PC-3 (cell line): ENCODE results near the gene ADK.
A peak's percentile ranks its signal among the peaks of the same experiment; 100 is the strongest.

ENCODE experiments used
- EZH2 ChIP-seq: fragments of 300-600 bp; sonication (generic); IDR thresholded peaks from one replicate; pipeline ENCODE4 v1.6.1; 2017; ENCODE audit warnings: antibody characterized with exemption, mild to moderate bottlenecking, low read length; ENCODE audit not compliant: unreplicated experiment
- EZH2phosphoT487 ChIP-seq: fragments of 300-600 bp; sonication (generic); IDR thresholded peaks from 2 replicates; pipeline ENCODE4 v1.6.1; 2018; ENCODE audit warnings: mild to moderate bottlenecking, antibody characterized with exemption, low read length, borderline replicate concordance
- TF ChIP-seq, protein P1 (sequence below): fragments of 300-600 bp; sonication (generic); conservative IDR thresholded peaks from 2 replicates; pipeline ENCODE4 v1.5.1; 2017; ENCODE audit warnings: antibody characterized with exemption, low read depth, mild to moderate bottlenecking, low read length

DNA sequence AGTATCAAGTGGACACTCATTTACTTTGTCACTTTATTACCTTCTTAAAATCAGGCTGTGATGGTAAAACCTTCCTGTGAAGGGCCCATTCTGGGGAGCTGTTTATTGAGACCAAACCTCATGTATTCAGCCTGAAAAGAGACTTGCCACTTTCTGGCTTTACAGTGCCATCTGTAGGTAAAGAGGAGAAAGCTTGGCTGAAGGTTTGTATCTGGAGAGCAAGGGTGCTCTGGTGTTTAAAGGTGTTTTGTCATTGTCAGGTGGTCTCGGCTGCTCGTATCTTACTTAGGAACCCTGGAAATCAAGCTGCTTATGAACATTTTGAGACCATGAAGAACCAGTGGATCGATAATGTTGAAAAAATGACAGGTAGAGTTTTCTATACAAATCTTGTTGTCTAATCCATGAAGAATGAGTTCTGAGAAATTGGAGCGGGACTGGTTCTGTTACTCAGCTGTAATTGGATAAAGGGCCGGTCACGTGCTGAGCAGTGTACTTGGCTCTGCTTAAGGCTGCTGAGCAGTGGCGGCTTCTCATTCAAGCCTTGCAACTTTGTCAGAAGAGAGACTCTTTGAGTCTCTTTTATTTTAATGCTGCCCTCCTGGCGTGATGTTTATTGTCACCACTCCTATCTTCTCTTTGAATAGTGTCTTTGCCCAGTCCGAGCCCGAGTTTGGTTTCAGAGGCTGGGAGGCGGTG lies 47.3 kb upstream of the ADK start:
- TF ChIP-seq, protein P1, sequence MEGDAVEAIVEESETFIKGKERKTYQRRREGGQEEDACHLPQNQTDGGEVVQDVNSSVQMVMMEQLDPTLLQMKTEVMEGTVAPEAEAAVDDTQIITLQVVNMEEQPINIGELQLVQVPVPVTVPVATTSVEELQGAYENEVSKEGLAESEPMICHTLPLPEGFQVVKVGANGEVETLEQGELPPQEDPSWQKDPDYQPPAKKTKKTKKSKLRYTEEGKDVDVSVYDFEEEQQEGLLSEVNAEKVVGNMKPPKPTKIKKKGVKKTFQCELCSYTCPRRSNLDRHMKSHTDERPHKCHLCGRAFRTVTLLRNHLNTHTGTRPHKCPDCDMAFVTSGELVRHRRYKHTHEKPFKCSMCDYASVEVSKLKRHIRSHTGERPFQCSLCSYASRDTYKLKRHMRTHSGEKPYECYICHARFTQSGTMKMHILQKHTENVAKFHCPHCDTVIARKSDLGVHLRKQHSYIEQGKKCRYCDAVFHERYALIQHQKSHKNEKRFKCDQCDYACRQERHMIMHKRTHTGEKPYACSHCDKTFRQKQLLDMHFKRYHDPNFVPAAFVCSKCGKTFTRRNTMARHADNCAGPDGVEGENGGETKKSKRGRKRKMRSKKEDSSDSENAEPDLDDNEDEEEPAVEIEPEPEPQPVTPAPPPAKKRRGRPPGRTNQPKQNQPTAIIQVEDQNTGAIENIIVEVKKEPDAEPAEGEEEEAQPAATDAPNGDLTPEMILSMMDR, result peak; percentile 100
- TF ChIP-seq EZH2phosphoT487, result no peak
- TF ChIP-seq EZH2, result no peak
